HepG2 (cell line): ENCODE measurements around the gene ANKRD12. TPM values are rescaled to one million over a fixed set of nuclear protein-coding genes. Genes with fewer than 3 reads are reported as not detected.

ENCODE experiments used
- AKAP8 ChIP-seq: sonication (generic); formaldehyde crosslinking; IDR thresholded peaks from 2 replicates; pipeline ENCODE4 v1.5.1; 2020; ENCODE audit warnings: mild to moderate bottlenecking, missing genetic modification reagents
- ATF7 ChIP-seq, 2 experiments: fragments of 450-650 bp in 1 of 2; sonication (generic) in 1 of 2; formaldehyde crosslinking in 1 of 2; IDR thresholded peaks; 2 replicates each; pipeline versions ENCODE4 v1.4.0 to v1.6.1; 2016 to 2020; ENCODE audit warnings: antibody characterized with exemption in 1 of 2, mild to moderate bottlenecking in 1 of 2, missing genetic modification reagents in 1 of 2
- CREB3 ChIP-seq: sonication (generic); formaldehyde crosslinking; IDR thresholded peaks from 2 replicates; pipeline ENCODE4 v1.5.0; 2020; ENCODE audit warnings: missing genetic modification reagents
- HNRNPL ChIP-seq: fragments of 200-400 bp; formaldehyde crosslinking; IDR thresholded peaks from 2 replicates; pipeline ENCODE4 v1.6.1; 2017; ENCODE audit warnings: mild to moderate bottlenecking, low read depth, low read length
- NCOA5 ChIP-seq: sonication (generic); formaldehyde crosslinking; IDR thresholded peaks from 2 replicates; pipeline ENCODE4 v1.4.0; 2020; ENCODE audit warnings: missing genetic modification reagents
- POGK ChIP-seq: sonication (generic); formaldehyde crosslinking; conservative IDR thresholded peaks from 2 replicates; pipeline ENCODE4 v1.8.0; 2022; ENCODE audit warnings: mild to moderate bottlenecking, moderate library complexity, missing genetic modification reagents
- POLR2G ChIP-seq: fragments of 200-400 bp; formaldehyde crosslinking; IDR thresholded peaks from 2 replicates; pipeline ENCODE4 v1.6.1; 2018; ENCODE audit warnings: mild to moderate bottlenecking, low read depth, low read length, moderate library complexity
- SOX5 ChIP-seq: IDR thresholded peaks from 2 replicates; pipeline ENCODE4 v1.6.1; 2016; ENCODE audit warnings: borderline replicate concordance
- THYN1 ChIP-seq: sonication (generic); formaldehyde crosslinking; IDR thresholded peaks from 2 replicates; pipeline ENCODE4 v1.8.1; 2023; ENCODE audit warnings: low read depth, mild to moderate bottlenecking, moderate library complexity, missing genetic modification reagents, borderline replicate concordance
- YY1 ChIP-seq: IDR thresholded peaks from 2 replicates; pipeline ENCODE4 v1.6.1; 2011; ENCODE audit warnings: low read length, low read depth, moderate library complexity, mild to moderate bottlenecking; ENCODE audit not compliant: insufficient read depth, insufficient replicate concordance
- ZBTB25 ChIP-seq: IDR thresholded peaks from 2 replicates; pipeline ENCODE4 v1.6.1; 2018; ENCODE audit warnings: missing genetic modification reagents
- ZBTB7A ChIP-seq: sonication (generic); formaldehyde crosslinking; IDR thresholded peaks from 2 replicates; pipeline ENCODE4 v1.8.0; 2022; ENCODE audit warnings: mild to moderate bottlenecking, missing genetic modification reagents
- ZFP36L1 ChIP-seq: sonication (generic); formaldehyde crosslinking; IDR thresholded peaks from 2 replicates; pipeline ENCODE4 v1.8.0; 2022; ENCODE audit warnings: mild to moderate bottlenecking, missing genetic modification reagents, moderate library complexity
- ZKSCAN5 ChIP-seq: sonication (generic); formaldehyde crosslinking; IDR thresholded peaks from 2 replicates; pipeline ENCODE4 v1.5.1; 2020; ENCODE audit warnings: mild to moderate bottlenecking, missing genetic modification reagents
- ZMAT5 ChIP-seq: sonication (generic); formaldehyde crosslinking; IDR thresholded peaks from 2 replicates; pipeline ENCODE4 v1.5.0; 2020; ENCODE audit warnings: mild to moderate bottlenecking, low read depth, missing genetic modification reagents, borderline replicate concordance
- ZNF276 ChIP-seq: sonication (generic); formaldehyde crosslinking; IDR thresholded peaks from 2 replicates; pipeline ENCODE4 v1.4.0; 2020; ENCODE audit warnings: mild to moderate bottlenecking, low read depth, missing genetic modification reagents
- ZNF550 ChIP-seq: sonication (generic); formaldehyde crosslinking; IDR thresholded peaks from 2 replicates; pipeline ENCODE4 v1.4.0; 2020; ENCODE audit warnings: mild to moderate bottlenecking, missing genetic modification reagents, borderline replicate concordance
- ZNF770 ChIP-seq: sonication (generic); formaldehyde crosslinking; IDR thresholded peaks from 2 replicates; pipeline ENCODE4 v1.5.0; 2020; ENCODE audit warnings: mild to moderate bottlenecking, missing genetic modification reagents
- polyA plus RNA-seq, 8 experiments: library from polyadenylated mRNA; depleted of rRNA in 3 of 8; stranded (reverse) in 7 of 8; unstranded in 1 of 8; fragments of >200 nt; fragmentation: Illumina TruSeq in 4 of 8; extraction: Trizol in 4 of 8; gene quantifications; 2 replicates each; pipeline versions ENCODE4 v1.2.1 to v1.2.3, GENCODE V29; 2011 to 2016; ENCODE audit warnings: low read depth in 4 of 8, missing spikeins in 1 of 8, mixed read lengths in 1 of 8; ENCODE audit not compliant: insufficient read depth in 1 of 8
- total RNA-seq, 5 experiments: library from RNA; depleted of rRNA; stranded (reverse); fragments of >200 nt; fragmentation: Illumina TruSeq; extraction: Trizol; gene quantifications; 2 replicates each; pipeline ENCODE4 v1.2.3, GENCODE V29; 2016; ENCODE audit warnings: low read depth in 1 of 5
- TF ChIP-seq, protein P1 (sequence below): sonication (generic); formaldehyde crosslinking; IDR thresholded peaks from 2 replicates; pipeline ENCODE4 v1.4.0; 2020; ENCODE audit warnings: missing genetic modification reagents

The ANKRD12 gene
- total and polyA plus RNA-seq, 2 of the 13 experiments (the other 11 are each of a cell fraction or from before 2014, with no cell fraction given), result 6.0 to 23.2 TPM

- TF ChIP-seq ATF7 (IDR thresholded peaks at IDR 0.05) (no peak), ATF7 (CRISPR knock-in tag; IDR thresholded peaks at IDR 0.05) (no peak), ZNF770 (CRISPR knock-in tag) (peak; percentile 54), ZBTB25 (CRISPR knock-in tag) (no peak), POGK (CRISPR knock-in tag) (no peak), POLR2G (no peak), ZNF276 (CRISPR knock-in tag) (no peak), ZKSCAN5 (no peak), ZBTB7A (CRISPR knock-in tag) (no peak), ZMAT5 (CRISPR knock-in tag) (no peak), ZNF550 (CRISPR knock-in tag) (no peak), CREB3 (CRISPR knock-in tag) (no peak), HNRNPL (no peak), ZFP36L1 (CRISPR knock-in tag) (no peak), YY1 (peak; percentile 40), NCOA5 (no peak), THYN1 (no peak), AKAP8 (no peak), SOX5 (CRISPR knock-in tag) (no peak)
- TF ChIP-seq, protein P1, sequence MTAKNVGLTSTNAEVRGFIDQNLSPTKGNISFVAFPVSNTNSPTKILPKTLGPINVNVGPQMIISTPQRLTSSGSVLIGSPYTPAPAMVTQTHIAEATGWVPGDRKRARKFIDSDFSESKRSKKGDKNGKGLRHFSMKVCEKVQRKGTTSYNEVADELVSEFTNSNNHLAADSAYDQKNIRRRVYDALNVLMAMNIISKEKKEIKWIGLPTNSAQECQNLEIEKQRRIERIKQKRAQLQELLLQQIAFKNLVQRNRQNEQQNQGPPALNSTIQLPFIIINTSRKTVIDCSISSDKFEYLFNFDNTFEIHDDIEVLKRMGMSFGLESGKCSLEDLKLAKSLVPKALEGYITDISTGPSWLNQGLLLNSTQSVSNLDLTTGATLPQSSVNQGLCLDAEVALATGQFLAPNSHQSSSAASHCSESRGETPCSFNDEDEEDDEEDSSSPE, result no peak
Observed at GRCh38 chr18:9334973-9335696, 198.6 kb downstream of the ANKRD12 start (continued).
